Mesothelial cell of epicardium (in vitro differentiated cells): ENCODE measurements around the gene KIFBP. TPM values are rescaled to one million over a fixed set of nuclear protein-coding genes. Genes with fewer than 3 reads are reported as not detected.
"Not testable (repeated sequence)": the region's sequence is repeated elsewhere in the genome, so short reads cannot be mapped to it uniquely, and the experiment has no call there.

Experiments used
- DNase-seq, 2 experiments: peaks; one replicate each; pipeline ENCODE4 v3.0.0; 2021; ENCODE audit warnings: low spot score in 2 of 2; ENCODE audit not compliant: unreplicated experiment in 2 of 2
- H3K27ac Mint-ChIP-seq: 2 replicates; pipeline ENCODE4 v1.8.0; 2021; ENCODE audit warnings: mixed read lengths
- H3K27me3 Mint-ChIP-seq: 2 replicates; pipeline ENCODE4 v1.8.0; 2021; ENCODE audit warnings: low read depth, mixed read lengths
- H3K36me3 Mint-ChIP-seq: 2 replicates; pipeline ENCODE4 v1.8.0; 2021; ENCODE audit warnings: mixed read lengths
- H3K4me1 Mint-ChIP-seq: 2 replicates; pipeline ENCODE4 v1.8.0; 2021; ENCODE audit warnings: mixed read lengths
- H3K4me3 Mint-ChIP-seq: 2 replicates; pipeline ENCODE4 v1.8.0; 2021; ENCODE audit warnings: mild to moderate bottlenecking, moderate library complexity, mixed read lengths
- H3K9me3 Mint-ChIP-seq: 2 replicates; pipeline ENCODE4 v1.8.0; 2021; ENCODE audit warnings: mixed read lengths
- total RNA-seq: library from RNA; stranded (reverse); gene quantifications from 3 replicates; pipeline ENCODE4 v1.2.1, GENCODE V29; 2021
- TF ChIP-seq, protein P1 (sequence below): fragments of 200-600 bp; sonication (generic); IDR thresholded peaks from one replicate; pipeline ENCODE4 v1.5.0; 2021; ENCODE audit warnings: antibody characterized with exemption; ENCODE audit not compliant: unreplicated experiment

Gene KIFBP
- total RNA-seq, 1 donor from 2014 or later: 22.7 TPM

DNA sequence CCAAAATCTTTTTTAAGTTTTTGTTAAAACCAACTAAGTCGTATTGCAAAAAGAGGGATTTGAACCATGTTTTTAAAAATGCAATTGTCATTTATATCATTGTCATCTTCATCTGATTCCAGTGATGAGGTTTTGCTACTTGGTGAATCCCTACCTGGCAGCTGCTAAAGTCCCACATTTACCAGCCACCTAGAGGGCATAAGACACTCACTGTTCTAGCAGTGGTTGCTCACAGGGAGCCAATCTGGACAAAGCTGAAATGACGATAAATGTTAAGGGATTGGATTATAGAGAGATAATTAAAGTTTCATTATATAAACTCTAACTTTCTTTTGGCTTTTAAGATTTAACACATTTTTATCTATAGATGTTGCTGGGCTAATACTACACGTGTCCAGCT lies 18.7 kb downstream of the KIFBP start:
- peaks cover 3% of the 10 kb centered on the region for H3K36me3 Mint-ChIP-seq
- no peak overlapping the region for H3K4me3 Mint-ChIP-seq
- no peaks in the 10 kb centered on the region for H3K9me3 Mint-ChIP-seq
- DNase-seq: no peak
- no peak overlapping the region for H3K27ac Mint-ChIP-seq
- H3K4me1 Mint-ChIP-seq: no peaks in the 10 kb centered on the region
- H3K27me3 Mint-ChIP-seq: no peaks in the 10 kb centered on the region
- TF ChIP-seq, protein P1, sequence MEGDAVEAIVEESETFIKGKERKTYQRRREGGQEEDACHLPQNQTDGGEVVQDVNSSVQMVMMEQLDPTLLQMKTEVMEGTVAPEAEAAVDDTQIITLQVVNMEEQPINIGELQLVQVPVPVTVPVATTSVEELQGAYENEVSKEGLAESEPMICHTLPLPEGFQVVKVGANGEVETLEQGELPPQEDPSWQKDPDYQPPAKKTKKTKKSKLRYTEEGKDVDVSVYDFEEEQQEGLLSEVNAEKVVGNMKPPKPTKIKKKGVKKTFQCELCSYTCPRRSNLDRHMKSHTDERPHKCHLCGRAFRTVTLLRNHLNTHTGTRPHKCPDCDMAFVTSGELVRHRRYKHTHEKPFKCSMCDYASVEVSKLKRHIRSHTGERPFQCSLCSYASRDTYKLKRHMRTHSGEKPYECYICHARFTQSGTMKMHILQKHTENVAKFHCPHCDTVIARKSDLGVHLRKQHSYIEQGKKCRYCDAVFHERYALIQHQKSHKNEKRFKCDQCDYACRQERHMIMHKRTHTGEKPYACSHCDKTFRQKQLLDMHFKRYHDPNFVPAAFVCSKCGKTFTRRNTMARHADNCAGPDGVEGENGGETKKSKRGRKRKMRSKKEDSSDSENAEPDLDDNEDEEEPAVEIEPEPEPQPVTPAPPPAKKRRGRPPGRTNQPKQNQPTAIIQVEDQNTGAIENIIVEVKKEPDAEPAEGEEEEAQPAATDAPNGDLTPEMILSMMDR: no peak

DNA sequence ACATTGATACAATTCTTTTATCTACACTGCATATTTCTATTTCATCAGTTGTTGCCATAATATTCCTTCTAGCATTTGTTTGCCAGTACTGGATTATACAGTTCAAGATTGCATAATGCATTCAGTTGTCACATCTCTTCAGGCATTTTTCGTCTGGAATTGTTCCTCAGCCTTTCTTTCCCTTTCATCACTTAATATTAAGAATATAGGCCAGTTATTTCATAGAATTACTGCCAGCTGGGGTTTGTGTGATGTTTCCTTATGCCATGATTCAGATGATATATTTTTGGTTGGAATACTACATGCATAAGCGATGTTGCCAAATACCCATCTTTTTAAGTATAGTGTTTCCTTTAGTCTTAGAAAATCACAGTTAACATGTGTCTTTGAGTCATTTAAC lies 20.8 kb downstream of the KIFBP start:
- peaks cover 13% of the 10 kb centered on the region for H3K36me3 Mint-ChIP-seq
- H3K4me3 Mint-ChIP-seq: no peak overlapping the region

GRCh38 chr10:69010151-69010640 lies 21.6 kb downstream of the KIFBP start:
- no peaks in the 10 kb centered on the region for H3K9me3 Mint-ChIP-seq
- H3K4me3 Mint-ChIP-seq: no peak overlapping the region
- H3K27ac Mint-ChIP-seq: no peak overlapping the region
- no peak for DNase-seq
- TF ChIP-seq, protein P1: no peak
- peaks cover 13% of the 10 kb centered on the region for H3K36me3 Mint-ChIP-seq
- H3K27me3 Mint-ChIP-seq: no peaks in the 10 kb centered on the region
- no peaks in the 10 kb centered on the region for H3K4me1 Mint-ChIP-seq

More for the DNA sequence above, 20.8 kb downstream of the KIFBP start:
- H3K27me3 Mint-ChIP-seq: no peaks in the 10 kb centered on the region
- DNase-seq: no peak
- TF ChIP-seq, protein P1: no peak
- no peaks in the 10 kb centered on the region for H3K4me1 Mint-ChIP-seq
- H3K27ac Mint-ChIP-seq: no peak overlapping the region
- no peaks in the 10 kb centered on the region for H3K9me3 Mint-ChIP-seq

DNA sequence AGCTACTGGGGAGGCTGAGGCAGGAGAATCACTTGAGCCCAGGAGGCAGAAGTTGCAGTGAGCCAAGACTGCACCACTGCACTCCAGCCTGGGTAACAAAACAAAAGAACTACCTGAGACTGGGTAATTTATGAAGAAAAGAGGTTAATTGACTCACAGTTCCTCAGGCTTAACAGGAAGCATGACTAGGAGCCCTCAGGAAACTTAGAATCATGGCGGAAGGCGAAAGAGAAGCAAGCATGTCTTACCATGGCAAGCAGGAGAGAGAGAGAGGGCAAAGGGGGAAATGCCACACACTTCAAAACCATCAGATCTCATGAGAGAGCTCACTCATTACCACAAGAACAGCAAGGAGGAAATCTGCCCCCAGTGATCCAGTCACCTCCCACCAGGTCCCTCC lies 24.2 kb downstream of the KIFBP start:
- peaks cover 21% of the 10 kb centered on the region for H3K36me3 Mint-ChIP-seq
- H3K4me1 Mint-ChIP-seq, DNase-seq, H3K4me3 Mint-ChIP-seq, H3K27ac Mint-ChIP-seq, H3K9me3 Mint-ChIP-seq, H3K27me3 Mint-ChIP-seq: not testable (repeated sequence)

DNA sequence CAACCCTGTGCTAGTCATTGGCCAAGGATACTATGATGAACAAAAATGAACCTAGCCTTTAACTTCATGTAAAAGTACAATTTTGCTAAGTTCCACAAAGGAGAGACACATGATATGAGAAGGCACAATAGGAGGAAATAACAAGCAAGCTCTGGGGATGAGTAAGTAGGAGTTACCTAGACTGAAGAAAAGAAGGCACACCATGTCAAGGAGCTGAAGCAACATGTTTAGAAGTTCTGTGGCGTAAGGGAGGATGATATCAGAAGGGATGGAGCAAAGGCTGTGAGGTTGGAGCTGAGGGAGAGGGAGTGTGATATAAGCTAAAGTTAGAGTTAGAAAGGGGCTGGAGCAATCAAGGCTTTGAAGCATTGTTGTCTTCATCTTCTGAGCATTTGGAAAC lies 25.6 kb downstream of the KIFBP start:
- DNase-seq: no peak
- Mint-ChIP-seq H3K36me3 (peaks cover 30% of the 10 kb centered on the region), H3K4me3 (no peak overlapping the region), H3K9me3 (no peaks in the 10 kb centered on the region), H3K27ac (no peak overlapping the region), H3K4me1 (no peaks in the 10 kb centered on the region), H3K27me3 (no peaks in the 10 kb centered on the region)
- TF ChIP-seq, protein P1: no peak

DNA sequence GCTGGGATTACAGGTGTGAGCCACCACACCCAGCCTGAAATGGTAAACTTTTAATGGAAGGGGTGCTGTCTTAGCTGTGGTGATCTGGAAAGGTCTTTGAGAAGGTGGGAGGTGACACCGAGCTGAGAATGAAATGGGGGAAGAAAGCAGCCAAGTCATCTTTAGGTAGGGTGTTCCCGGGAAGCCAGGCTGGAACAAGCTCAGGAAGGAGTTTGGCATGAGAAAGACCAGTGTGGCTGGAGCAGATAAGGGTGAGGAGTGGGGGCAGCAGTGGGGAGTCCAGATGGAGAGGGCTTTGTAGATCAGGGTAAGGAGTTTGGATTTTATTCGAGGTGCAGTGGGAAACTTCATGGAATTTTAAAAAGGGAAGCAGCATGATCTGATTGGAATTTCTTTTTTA lies 30.0 kb downstream of the KIFBP start:
- Mint-ChIP-seq H3K9me3 (no peaks in the 10 kb centered on the region), H3K27me3 (no peaks in the 10 kb centered on the region), H3K4me3 (no peak overlapping the region), H3K36me3 (peaks cover 26% of the 10 kb centered on the region), H3K27ac (no peak overlapping the region), H3K4me1 (no peaks in the 10 kb centered on the region)
- TF ChIP-seq, protein P1: no peak
- no peak for DNase-seq
